22Rv1 (cell line): ENCODE measurements around the gene CDH15.

Experiments used
- H3K27ac ChIP-seq: fragments of 450-650 bp; 2 replicates; pipeline ENCODE4 v1.5.1; 2017
- CTCF ChIP-seq: fragments of 450-650 bp; IDR thresholded peaks from 2 replicates; pipeline ENCODE4 v1.5.1; 2017; ENCODE audit warnings: mild to moderate bottlenecking
- ZFX ChIP-seq: fragments of 450-650 bp; IDR thresholded peaks from 2 replicates; pipeline ENCODE4 v1.6.1; 2017; ENCODE audit warnings: antibody characterized with exemption, borderline replicate concordance

The CDH15 gene

GRCh38 chr16:89142474-89143195 is 28.9 kb upstream of the CDH15 start:
- TF ChIP-seq CTCF, result no peak
- TF ChIP-seq ZFX, result no peak
- no peak overlapping the region for H3K27ac ChIP-seq

- TF ChIP-seq ZFX (no peak), CTCF (no peak)
- H3K27ac ChIP-seq, result no peak overlapping the region
Observed at GRCh38 chr16:89143201-89143741, 28.3 kb upstream of the CDH15 start.

GRCh38 chr16:89143911-89144675 is 27.5 kb upstream of the CDH15 start:
- TF ChIP-seq ZFX, result no peak
- TF ChIP-seq CTCF, result no peak
- H3K27ac ChIP-seq, result no peak overlapping the region

GRCh38 chr16:89144681-89145080 is 26.9 kb upstream of the CDH15 start:
- TF ChIP-seq ZFX, result no peak
- no peak overlapping the region for H3K27ac ChIP-seq

GRCh38 chr16:89145406-89146161 is 26.0 kb upstream of the CDH15 start:
- TF ChIP-seq CTCF (no peak), ZFX (no peak)

GRCh38 chr16:89146211-89147005 is 25.1 kb upstream of the CDH15 start:
- no peak for TF ChIP-seq CTCF
- TF ChIP-seq ZFX, result no peak
- no peak overlapping the region for H3K27ac ChIP-seq

More at GRCh38 chr16:89145406-89146161, 26.0 kb upstream of the CDH15 start:
- no peak overlapping the region for H3K27ac ChIP-seq
